ENCODE data around the gene MRAS.
A peak's percentile ranks its signal among the peaks of the same experiment; 100 is the strongest.

The MRAS gene

GRCh38 chr3:138378990-138379389 is 30.6 kb downstream of the MRAS start:
- 0 out of 2 replicates have a peak, but pooled peaks cover 5% of the 10 kb centered on the region for H3K36me3 ChIP-seq (ENCODE audit: insufficient read depth, low read depth, low read length)
- H3K27ac ChIP-seq (ENCODE audit: low read length): no peak overlapping the region
- H3K4me1 ChIP-seq (ENCODE audit: insufficient read depth, low read length): no peaks in the 10 kb centered on the region; the same call in 1 of the 2 replicates
- no peaks in the 10 kb centered on the region for H3K27me3 ChIP-seq (ENCODE audit: insufficient read depth, low read length)
- H3K9ac ChIP-seq (ENCODE audit: low read depth, low read length): no peak overlapping the region
- no peaks in the 10 kb centered on the region for H3K9me3 ChIP-seq (ENCODE audit: insufficient read depth, low read depth, low read length)
- H3K4me3 ChIP-seq (ENCODE audit: low read length): no peak overlapping the region

DNA sequence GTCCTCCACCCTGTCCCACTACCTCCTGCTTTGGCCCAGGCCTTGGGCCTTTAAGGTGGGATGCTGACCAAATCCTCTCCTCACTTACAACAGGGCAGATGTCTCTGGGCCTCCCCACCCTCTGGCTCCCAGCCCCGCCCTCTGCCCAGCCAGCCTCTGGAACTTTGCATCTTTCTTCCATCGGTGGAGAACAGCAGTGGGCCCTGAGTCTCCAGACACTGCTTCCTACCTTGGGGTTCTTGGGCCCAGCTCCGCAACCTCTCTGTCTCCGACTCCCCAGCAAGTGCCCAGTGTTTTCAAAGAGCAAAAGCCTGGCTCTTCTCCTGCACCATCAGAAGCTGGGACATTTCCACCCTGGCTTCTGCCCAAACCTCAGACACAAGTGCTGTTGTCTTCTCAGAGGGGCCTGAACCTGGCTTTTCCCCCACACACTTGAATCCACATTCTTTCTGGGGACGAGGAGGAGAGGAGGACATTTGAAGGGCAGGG is 33.1 kb downstream of the MRAS start:
- H3K9ac ChIP-seq (ENCODE audit: low read depth, low read length): peak overlapping the region; percentile 33; the same call in 1 of the 2 replicates
- no peaks in the 10 kb centered on the region; the same call in 1 of the 2 replicates for H3K4me1 ChIP-seq (ENCODE audit: insufficient read depth, low read length)

DNA sequence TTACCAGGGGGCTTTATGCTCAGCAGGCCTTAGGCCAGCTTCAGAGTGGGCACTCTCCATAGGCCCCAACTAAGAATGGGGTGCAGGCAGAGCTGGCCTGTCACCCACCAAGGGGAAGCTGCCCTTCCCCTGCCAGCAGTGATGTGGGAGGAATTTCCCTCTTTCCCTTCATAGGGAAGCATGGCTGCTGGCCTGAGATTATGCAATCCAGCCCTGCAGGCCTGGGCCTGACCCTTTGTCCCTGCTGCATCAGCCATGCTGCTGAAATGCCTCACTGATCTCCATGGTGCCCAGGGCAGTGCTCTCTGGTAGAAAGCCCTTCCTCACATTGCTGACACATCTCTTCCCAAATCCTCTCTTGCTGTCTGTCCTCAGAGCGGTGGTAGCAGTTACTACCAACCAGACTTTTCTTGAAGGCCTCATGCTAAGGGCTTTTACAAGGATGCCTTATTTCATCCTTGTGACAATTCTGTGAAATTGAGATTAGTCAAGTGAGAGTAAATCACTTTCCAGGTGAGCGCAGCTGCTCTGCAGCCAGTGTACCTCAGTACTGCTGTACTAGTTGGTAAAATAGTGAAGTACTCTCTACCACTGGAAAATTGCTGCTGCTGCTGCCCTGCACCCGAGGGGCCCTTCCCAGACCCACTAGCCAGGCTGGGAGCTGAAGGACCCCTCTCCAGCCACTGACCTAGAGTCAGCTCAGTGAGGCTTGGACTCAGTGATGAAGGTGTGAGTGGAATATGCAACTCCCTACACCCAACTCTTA is 33.8 kb downstream of the MRAS start:
- peak overlapping the region; percentile 33; the same call in 1 of the 2 replicates for H3K9ac ChIP-seq (ENCODE audit: low read depth, low read length)
- no peaks in the 10 kb centered on the region; the same call in 1 of the 2 replicates for H3K4me1 ChIP-seq (ENCODE audit: insufficient read depth, low read length)
- no peaks in the 10 kb centered on the region for H3K27me3 ChIP-seq (ENCODE audit: insufficient read depth, low read length)
- no peaks in the 10 kb centered on the region for H3K9me3 ChIP-seq (ENCODE audit: insufficient read depth, low read depth, low read length)
- H3K27ac ChIP-seq (ENCODE audit: low read length): peak overlapping the region; percentile 65
- H3K4me3 ChIP-seq (ENCODE audit: low read length): no peak overlapping the region
- no peaks in the 10 kb centered on the region for H3K36me3 ChIP-seq (ENCODE audit: insufficient read depth, low read depth, low read length)

More for the DNA sequence above, 33.1 kb downstream of the MRAS start:
- Histone ChIP-seq H3K27ac (ENCODE audit: low read length) (peak overlapping the region; percentile 65), H3K27me3 (ENCODE audit: insufficient read depth, low read length) (no peaks in the 10 kb centered on the region), H3K36me3 (ENCODE audit: insufficient read depth, low read depth, low read length) (no peaks in the 10 kb centered on the region), H3K9me3 (ENCODE audit: insufficient read depth, low read depth, low read length) (no peaks in the 10 kb centered on the region), H3K4me3 (ENCODE audit: low read length) (no peak overlapping the region)

DNA sequence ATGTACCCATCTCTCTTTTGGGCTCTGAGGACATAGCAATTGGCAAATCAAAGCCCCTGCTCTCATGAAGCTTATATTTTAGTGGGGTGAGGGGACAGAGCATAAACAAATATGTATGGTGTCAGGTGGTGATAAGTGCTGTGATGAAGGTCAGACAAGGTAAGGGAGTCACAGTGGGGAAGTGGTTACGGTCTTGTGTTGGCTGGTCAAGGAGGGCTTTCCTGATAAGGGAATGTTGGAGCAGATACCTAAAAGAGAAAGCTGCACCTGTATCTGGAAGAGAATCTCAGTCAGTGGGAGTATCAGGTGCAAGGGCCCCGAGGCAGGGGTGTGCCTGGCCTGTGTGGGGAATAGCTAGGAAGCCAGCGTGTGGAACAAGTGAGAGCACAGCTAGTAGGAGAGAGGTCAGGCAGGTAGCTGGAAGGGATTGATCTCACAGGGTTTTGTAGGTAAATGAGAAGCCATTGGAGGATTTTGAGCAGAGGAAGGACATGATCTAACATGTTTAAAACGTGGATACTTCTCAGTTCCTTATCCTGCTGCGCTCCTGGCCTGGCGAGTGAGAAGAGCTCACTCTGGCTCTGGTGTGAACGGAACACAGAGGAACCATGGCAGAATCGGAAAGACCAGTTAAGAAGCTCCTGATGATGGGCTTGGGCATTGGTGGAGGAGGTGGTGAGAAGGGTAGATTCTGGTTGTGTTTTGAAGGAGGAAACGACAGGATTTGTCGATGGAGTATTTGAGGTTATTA is 35.5 kb downstream of the MRAS start:
- Histone ChIP-seq H3K36me3 (ENCODE audit: insufficient read depth, low read depth, low read length) (no peaks in the 10 kb centered on the region), H3K27ac (ENCODE audit: low read length) (no peak overlapping the region), H3K27me3 (ENCODE audit: insufficient read depth, low read length) (no peaks in the 10 kb centered on the region), H3K9ac (ENCODE audit: low read depth, low read length) (no peak overlapping the region), H3K9me3 (ENCODE audit: insufficient read depth, low read depth, low read length) (no peaks in the 10 kb centered on the region), H3K4me3 (ENCODE audit: low read length) (no peak overlapping the region), H3K4me1 (ENCODE audit: insufficient read depth, low read length) (no peaks in the 10 kb centered on the region; the same call in 1 of the 2 replicates)

DNA sequence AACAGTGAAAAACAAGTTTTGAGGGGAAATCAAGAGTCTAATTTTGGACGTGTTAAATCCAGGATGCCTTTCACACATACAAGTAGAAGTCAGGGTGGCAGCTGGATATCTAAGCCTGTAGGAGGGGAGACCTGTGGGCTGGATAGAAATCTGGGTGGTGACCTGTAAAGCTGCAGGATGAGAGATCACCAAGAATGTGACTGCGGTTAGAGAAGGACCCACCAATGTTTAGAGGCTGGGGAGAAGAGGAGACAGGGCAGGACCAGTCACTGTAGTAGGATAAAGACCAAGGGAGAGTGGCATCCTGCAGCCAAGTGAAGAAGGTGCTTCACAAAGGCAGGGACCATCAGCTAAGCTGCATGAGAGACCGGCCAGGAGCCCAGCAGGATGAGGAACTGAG is 36.2 kb downstream of the MRAS start:
- no peaks in the 10 kb centered on the region for H3K27me3 ChIP-seq (ENCODE audit: insufficient read depth, low read length)
- H3K9ac ChIP-seq (ENCODE audit: low read depth, low read length): no peak overlapping the region
- H3K36me3 ChIP-seq (ENCODE audit: insufficient read depth, low read depth, low read length): no peaks in the 10 kb centered on the region
- no peak overlapping the region for H3K27ac ChIP-seq (ENCODE audit: low read length)
- H3K4me3 ChIP-seq (ENCODE audit: low read length): no peak overlapping the region
- H3K4me1 ChIP-seq (ENCODE audit: insufficient read depth, low read length): no peaks in the 10 kb centered on the region; the same call in 1 of the 2 replicates
- H3K9me3 ChIP-seq (ENCODE audit: insufficient read depth, low read depth, low read length): no peaks in the 10 kb centered on the region

DNA sequence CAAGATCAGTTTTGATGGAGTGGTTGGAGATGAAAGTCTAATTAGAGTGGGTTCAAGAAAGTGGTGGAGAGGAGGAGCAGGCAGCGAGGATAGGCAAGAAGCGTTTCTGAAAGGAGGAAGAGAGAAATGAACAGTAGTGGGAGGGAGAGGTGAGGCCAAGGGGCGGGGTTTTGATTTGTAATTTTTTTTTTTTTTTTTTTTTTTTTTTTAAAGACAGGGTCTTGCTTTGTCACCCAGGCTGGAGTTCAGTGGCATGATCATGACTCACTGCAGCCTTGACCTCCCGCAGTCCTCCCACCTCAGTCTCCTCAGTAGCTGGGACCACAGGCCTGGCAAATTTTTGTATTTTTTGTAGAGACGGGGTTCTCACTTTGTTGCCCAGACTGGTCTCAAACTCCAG is 36.6 kb downstream of the MRAS start:
- Histone ChIP-seq H3K9me3 (ENCODE audit: insufficient read depth, low read depth, low read length) (no peaks in the 10 kb centered on the region), H3K9ac (ENCODE audit: low read depth, low read length) (no peak overlapping the region), H3K27ac (ENCODE audit: low read length) (no peak overlapping the region), H3K27me3 (ENCODE audit: insufficient read depth, low read length) (no peaks in the 10 kb centered on the region), H3K4me1 (ENCODE audit: insufficient read depth, low read length) (no peaks in the 10 kb centered on the region; the same call in 1 of the 2 replicates), H3K4me3 (ENCODE audit: low read length) (no peak overlapping the region), H3K36me3 (ENCODE audit: insufficient read depth, low read depth, low read length) (no peaks in the 10 kb centered on the region)

DNA sequence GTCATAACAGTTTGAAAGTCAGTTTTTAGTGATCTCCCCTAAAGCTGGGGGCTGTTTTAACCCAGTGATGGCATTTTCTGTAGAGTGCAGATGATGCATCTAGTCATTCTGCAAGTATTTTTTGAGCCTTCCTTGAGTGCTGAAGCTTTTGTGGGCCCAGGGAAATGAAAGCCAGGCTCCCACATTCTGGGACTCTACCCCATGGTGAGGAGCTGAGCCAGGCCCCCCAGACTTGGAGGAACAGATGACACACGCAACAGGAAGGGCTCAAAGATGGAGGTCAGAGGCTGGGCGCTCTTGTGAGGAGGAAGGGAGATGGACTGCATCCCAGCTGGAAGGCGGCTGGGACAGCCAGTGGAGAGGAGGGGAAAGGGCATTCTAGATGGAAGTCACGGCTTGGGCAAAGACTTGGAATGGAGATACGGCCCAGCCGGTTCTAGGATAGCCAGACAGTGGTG is 40.8 kb downstream of the MRAS start:
- no peak overlapping the region for H3K27ac ChIP-seq (ENCODE audit: low read length)
- H3K9ac ChIP-seq (ENCODE audit: low read depth, low read length): no peak overlapping the region
- 0 out of 2 replicates have a peak, but pooled peaks cover 3% of the 10 kb centered on the region for H3K4me1 ChIP-seq (ENCODE audit: insufficient read depth, low read length)
- H3K27me3 ChIP-seq (ENCODE audit: insufficient read depth, low read length): no peaks in the 10 kb centered on the region
- no peak overlapping the region for H3K4me3 ChIP-seq (ENCODE audit: low read length)
- H3K9me3 ChIP-seq (ENCODE audit: insufficient read depth, low read depth, low read length): no peaks in the 10 kb centered on the region
- no peaks in the 10 kb centered on the region for H3K36me3 ChIP-seq (ENCODE audit: insufficient read depth, low read depth, low read length)

DNA sequence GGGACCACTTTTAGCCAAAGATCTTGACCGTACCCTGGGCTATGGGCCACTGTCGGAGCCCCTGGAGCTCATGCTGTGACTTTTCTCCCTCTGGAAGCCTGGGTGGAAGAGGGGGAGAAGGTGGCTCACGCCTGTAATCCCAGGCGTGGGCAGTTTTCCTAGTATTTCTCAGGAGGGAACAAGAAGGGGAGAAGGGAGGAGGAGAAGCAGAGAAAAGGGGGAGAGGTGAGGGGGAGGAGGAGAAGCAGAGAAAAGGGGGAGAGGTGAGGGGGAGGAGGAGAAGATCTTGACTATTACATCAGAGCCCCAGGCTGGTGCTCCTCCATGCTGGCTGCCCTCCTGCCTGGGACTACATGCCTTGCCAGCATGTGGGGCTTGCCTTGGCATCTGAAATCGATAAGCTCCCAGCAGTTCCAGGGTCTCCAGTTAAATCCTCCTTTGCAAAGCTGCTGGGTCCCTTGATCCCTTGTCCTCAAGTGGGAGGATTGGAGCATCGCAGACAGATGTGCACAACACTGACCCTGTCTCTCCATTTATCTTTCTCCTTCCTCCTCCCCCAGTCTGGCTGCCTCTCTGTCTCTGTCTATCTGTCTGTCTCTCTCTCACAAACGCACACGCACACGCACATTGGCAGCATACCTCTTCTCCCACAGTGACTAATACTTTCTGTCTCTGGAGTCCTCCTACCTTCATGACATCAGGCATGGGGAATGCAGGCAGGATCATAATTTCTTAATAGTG is 41.6 kb downstream of the MRAS start:
- H3K27me3 ChIP-seq (ENCODE audit: insufficient read depth, low read length): no peaks in the 10 kb centered on the region
- no peak overlapping the region for H3K27ac ChIP-seq (ENCODE audit: low read length)
- H3K4me3 ChIP-seq (ENCODE audit: low read length): no peak overlapping the region
- no peak overlapping the region for H3K9ac ChIP-seq (ENCODE audit: low read depth, low read length)
- 0 out of 2 replicates have a peak, but pooled peaks cover 3% of the 10 kb centered on the region for H3K4me1 ChIP-seq (ENCODE audit: insufficient read depth, low read length)
- no peaks in the 10 kb centered on the region for H3K9me3 ChIP-seq (ENCODE audit: insufficient read depth, low read depth, low read length)
- no peaks in the 10 kb centered on the region for H3K36me3 ChIP-seq (ENCODE audit: insufficient read depth, low read depth, low read length)

GRCh38 chr3:138390582-138390932 is 42.2 kb downstream of the MRAS start:
- Histone ChIP-seq H3K9ac (ENCODE audit: low read depth, low read length) (no peak overlapping the region), H3K27ac (ENCODE audit: low read length) (no peak overlapping the region), H3K36me3 (ENCODE audit: insufficient read depth, low read depth, low read length) (no peaks in the 10 kb centered on the region), H3K9me3 (ENCODE audit: insufficient read depth, low read depth, low read length) (no peaks in the 10 kb centered on the region), H3K27me3 (ENCODE audit: insufficient read depth, low read length) (no peaks in the 10 kb centered on the region), H3K4me1 (ENCODE audit: insufficient read depth, low read length) (0 out of 2 replicates have a peak, but pooled peaks cover 3% of the 10 kb centered on the region), H3K4me3 (ENCODE audit: low read length) (no peak overlapping the region)

GRCh38 chr3:138394156-138394555 is 45.8 kb downstream of the MRAS start:
- no peaks in the 10 kb centered on the region for H3K27me3 ChIP-seq (ENCODE audit: insufficient read depth, low read length)
- H3K9ac ChIP-seq (ENCODE audit: low read depth, low read length): no peak overlapping the region
- H3K36me3 ChIP-seq (ENCODE audit: insufficient read depth, low read depth, low read length): peaks cover 5% of the 10 kb centered on the region; the same call in 1 of the 2 replicates
- H3K4me1 ChIP-seq (ENCODE audit: insufficient read depth, low read length): peaks cover 10% of the 10 kb centered on the region; the same call in 1 of the 2 replicates
- no peak overlapping the region for H3K4me3 ChIP-seq (ENCODE audit: low read length)
- no peak overlapping the region for H3K27ac ChIP-seq (ENCODE audit: low read length)
- H3K9me3 ChIP-seq (ENCODE audit: insufficient read depth, low read depth, low read length): no peaks in the 10 kb centered on the region

DNA sequence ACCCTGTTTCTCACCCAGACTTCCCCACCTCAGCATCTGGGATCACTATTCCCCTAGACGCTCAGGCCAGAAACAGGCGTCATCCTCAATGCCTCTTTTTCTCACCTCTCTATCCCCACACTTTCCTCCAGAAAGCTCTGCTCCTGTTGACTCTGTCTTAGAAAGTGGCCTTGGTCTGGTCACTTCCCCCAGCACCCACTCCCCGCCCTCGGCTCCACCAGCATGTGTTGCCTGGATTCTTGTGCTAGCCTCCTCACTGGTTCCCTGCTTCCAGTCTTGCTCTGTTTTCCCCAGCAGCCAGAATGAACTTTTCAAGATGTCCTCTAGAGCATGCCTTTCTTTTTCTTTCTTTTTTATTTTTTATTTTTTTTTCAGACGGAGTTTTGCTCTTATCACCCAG is 46.3 kb downstream of the MRAS start:
- Histone ChIP-seq H3K27ac (ENCODE audit: low read length) (no peak overlapping the region), H3K27me3 (ENCODE audit: insufficient read depth, low read length) (no peaks in the 10 kb centered on the region), H3K4me3 (ENCODE audit: low read length) (no peak overlapping the region), H3K36me3 (ENCODE audit: insufficient read depth, low read depth, low read length) (peaks cover 5% of the 10 kb centered on the region; the same call in 1 of the 2 replicates), H3K9me3 (ENCODE audit: insufficient read depth, low read depth, low read length) (no peaks in the 10 kb centered on the region), H3K9ac (ENCODE audit: low read depth, low read length) (no peak overlapping the region), H3K4me1 (ENCODE audit: insufficient read depth, low read length) (peaks cover 10% of the 10 kb centered on the region; the same call in 1 of the 2 replicates)
